ENCODE data around the gene DNAJC3. TPM values are rescaled to one million over a fixed set of nuclear protein-coding genes. Genes with fewer than 3 reads are reported as not detected.

DNAJC3 gene
- total and polyA plus RNA-seq, 2 of the 8 experiments (the other 6 are each of a cell fraction or from before 2014, with no cell fraction given): 4.3 to 24.1 TPM

- no peak overlapping the region for H3K9ac ChIP-seq (replicated peaks in 1 of 4; ENCODE audit: extremely low read depth in 1 of 4, low read depth in 3 of 4, low read length in 3 of 4)
- no peak overlapping the region for H3K27ac ChIP-seq (ENCODE audit: low read depth, low read length)
- FAIRE-seq (no peak), DNase-seq (ENCODE audit: low read depth in 1 of 2, low spot score in 2 of 2) (no peak)
- peaks cover 0 to 2% of the 10 kb centered on the region in 2 experiments for H4K20me1 ChIP-seq (replicated peaks in 1 of 2; ENCODE audit: control insufficient read depth in 1 of 2, insufficient read depth in 2 of 2, low read length in 2 of 2)
- H4K8ac ChIP-seq (ENCODE audit: extremely low read depth, insufficient read depth, low read length): no peak overlapping the region
- H4K5ac ChIP-seq (ENCODE audit: insufficient read length, low read depth, low read length): no peak overlapping the region
- H3K79me1 ChIP-seq (ENCODE audit: low read depth, low read length): peaks cover 2% of the 10 kb centered on the region
- H2BK20ac ChIP-seq (ENCODE audit: low read length): no peak overlapping the region
- no peak overlapping the region; a peak in 1 of 4 replicates for H3K4me2 ChIP-seq (ENCODE audit: insufficient read depth in 1 of 2, low read depth in 2 of 2, low read length in 2 of 2)
- H3K14ac ChIP-seq (ENCODE audit: insufficient read length): no peak overlapping the region
- TF ChIP-seq SP4 (IDR thresholded peaks at IDR 0.05; ENCODE audit: low read length) (no peak), KDM1A (IDR thresholded peaks at IDR 0.05; ENCODE audit: borderline replicate concordance, low read length) (0 out of 2 replicates have a peak, but pooled peaks have one; percentile 8)
- no peak overlapping the region for H3K23ac ChIP-seq (ENCODE audit: insufficient read length)
- ChIA-PET CTCF (ENCODE audit: partially characterized antibody) (interaction anchor here (0.8 to 2.7 kb wide), 3 partner anchors 14 to 62 kb away, joined by 3 to 13 read pairs (median 4); no protein-coding TSS in a partner anchor), POLR2A (ENCODE audit: partially characterized antibody) (no interaction called here)
- H2AFZ ChIP-seq (ENCODE audit: low read length): no peak overlapping the region
- H2BK15ac ChIP-seq (ENCODE audit: low read length): no peak overlapping the region
- H3K27me3 ChIP-seq (replicated peaks in 1 of 4; ENCODE audit: control insufficient read depth in 3 of 4, extremely low read depth in 1 of 4, insufficient read depth in 3 of 4, low read length in 3 of 4): no peaks in the 10 kb centered on the region
- no peak overlapping the region for H3K18ac ChIP-seq (ENCODE audit: extremely low read depth, low read length)
- H3K23me2 ChIP-seq (ENCODE audit: low read depth, low read length): no peaks in the 10 kb centered on the region; the same call in 1 of the 2 replicates
- H3K9me3 ChIP-seq (ENCODE audit: insufficient read depth in 2 of 2, low read depth in 1 of 2, low read length in 1 of 2): no peaks in the 10 kb centered on the region; a peak in 1 of 4 replicates
- 58% methylated on average over 2 of the region's 2 CpGs; no CpG with 5 or more reads in 1 of the 2 experiments for WGBS, 2 experiments (ENCODE audit: extremely low coverage in 1 of 2, insufficient coverage in 1 of 2, insufficient read length in 1 of 2, insufficient replicate concordance in 2 of 2, low coverage in 1 of 2, low lambda C conversion rate in 2 of 2, missing lambda C conversion rate in 1 of 2)
- peaks cover 0 to 76% of the 10 kb centered on the region in 2 experiments; a peak in 2 of 4 replicates for H3K79me2 ChIP-seq (ENCODE audit: control insufficient read depth in 1 of 2, insufficient read depth in 2 of 2, low read length in 2 of 2)
- no peaks in the 10 kb centered on the region; a peak in 1 of 8 replicates for H3K36me3 ChIP-seq (ENCODE audit: control insufficient read depth in 2 of 4, insufficient read depth in 4 of 4, low read length in 3 of 4)
- no peak overlapping the region for H3K4me3 ChIP-seq (ENCODE audit: extremely low read depth in 1 of 4, insufficient read depth in 2 of 4, low read depth in 3 of 4, low read length in 4 of 4)
- H2BK120ac ChIP-seq (replicated peaks; ENCODE audit: low read depth, low read length): no peak overlapping the region
- peaks cover 0 to 8% (median 3%) of the 10 kb centered on the region in 4 experiments; a peak in 4 of 7 replicates for H3K4me1 ChIP-seq (replicated peaks in 1 of 4; ENCODE audit: control insufficient read depth in 3 of 4, insufficient read depth in 4 of 4, low read length in 3 of 4)
- peak overlapping the region; percentile 55 for H4K91ac ChIP-seq (replicated peaks; ENCODE audit: insufficient read length, low read length)
- H2BK5ac ChIP-seq (ENCODE audit: low read depth, low read length): peak overlapping the region; percentile 60; the same call in 1 of the 2 replicates
- peak overlapping the region; percentile 50; the same call in 1 of the 2 replicates for H2BK12ac ChIP-seq (ENCODE audit: low read depth, low read length)
- H2AK5ac ChIP-seq (ENCODE audit: low read depth, low read length): no peak overlapping the region
- H3K4ac ChIP-seq (replicated peaks; ENCODE audit: insufficient read length, low read depth, low read length): peak overlapping the region; percentile 67
- no peak overlapping the region for H3K56ac ChIP-seq (replicated peaks; ENCODE audit: insufficient read length, low read depth, low read length)
Measured at GRCh38 chr13:95684418-95684817, 7.5 kb downstream of the DNAJC3 start.
